IMR-90 (cell line): ENCODE measurements around the gene LY86.

Source experiments
- BHLHE40 ChIP-seq: fragments of 150-350 bp; IDR thresholded peaks from 2 replicates; pipeline ENCODE4 v1.6.1; 2016; ENCODE audit warnings: mild to moderate bottlenecking, low read depth, low read length
- CEBPB ChIP-seq: IDR thresholded peaks from 2 replicates; pipeline ENCODE4 v1.6.1; 2012; ENCODE audit warnings: low read depth, low read length, improper control_type of control experiment
- FOS ChIP-seq: fragments of 150-350 bp; IDR thresholded peaks from 2 replicates; pipeline ENCODE4 v1.6.1; 2016; ENCODE audit warnings: low read depth, low read length
- MAFK ChIP-seq: IDR thresholded peaks from 2 replicates; pipeline ENCODE4 v1.6.1; 2012; ENCODE audit warnings: low read depth, low read length, improper control_type of control experiment
- MAZ ChIP-seq: IDR thresholded peaks from 2 replicates; pipeline ENCODE4 v1.6.1; 2012; ENCODE audit warnings: low read depth, mild to moderate bottlenecking, low read length, improper control_type of control experiment, moderate library complexity, borderline replicate concordance
- NFE2L2 ChIP-seq: fragments of 150-350 bp; IDR thresholded peaks from 2 replicates; pipeline ENCODE4 v1.6.1; 2016; ENCODE audit warnings: low read depth, mild to moderate bottlenecking, low read length
- POLR2A ChIP-seq: IDR thresholded peaks from 2 replicates; pipeline ENCODE4 v1.6.1; 2012; ENCODE audit warnings: mild to moderate bottlenecking, low read depth, low read length
- RAD21 ChIP-seq: IDR thresholded peaks from 2 replicates; pipeline ENCODE4 v1.6.1; 2012; ENCODE audit warnings: low read length, improper control_type of control experiment
- RCOR1 ChIP-seq: IDR thresholded peaks from 2 replicates; pipeline ENCODE4 v1.6.1; 2012; ENCODE audit warnings: mild to moderate bottlenecking, low read length, improper control_type of control experiment; ENCODE audit not compliant: insufficient replicate concordance
- RFX5 ChIP-seq: IDR thresholded peaks from 2 replicates; pipeline ENCODE4 v1.8.0; 2012; ENCODE audit warnings: low read depth, mild to moderate bottlenecking, low read length, moderate library complexity
- SMC3 ChIP-seq: fragments of 150-350 bp; IDR thresholded peaks from 2 replicates; pipeline ENCODE4 v1.6.1; 2016; ENCODE audit warnings: low read depth, mild to moderate bottlenecking, antibody characterized with exemption, low read length, moderate library complexity
- TF ChIP-seq, protein P1 (sequence below): fragments of 150-350 bp; IDR thresholded peaks from 2 replicates; pipeline ENCODE4 v1.6.1; 2017; ENCODE audit warnings: mild to moderate bottlenecking, antibody characterized with exemption, low read length, low read depth
- TF ChIP-seq, protein P2 (sequence below): conservative IDR thresholded peaks from 2 replicates; pipeline ENCODE4 v1.5.1; 2012; ENCODE audit warnings: mild to moderate bottlenecking, low read depth, low read length, improper control_type of control experiment
- TF ChIP-seq, protein P3 (sequence below): fragments of 150-350 bp; IDR thresholded peaks from 2 replicates; pipeline ENCODE4 v1.6.1; 2016; ENCODE audit warnings: low read depth, mild to moderate bottlenecking, low read length, moderate library complexity, borderline replicate concordance

DNA sequence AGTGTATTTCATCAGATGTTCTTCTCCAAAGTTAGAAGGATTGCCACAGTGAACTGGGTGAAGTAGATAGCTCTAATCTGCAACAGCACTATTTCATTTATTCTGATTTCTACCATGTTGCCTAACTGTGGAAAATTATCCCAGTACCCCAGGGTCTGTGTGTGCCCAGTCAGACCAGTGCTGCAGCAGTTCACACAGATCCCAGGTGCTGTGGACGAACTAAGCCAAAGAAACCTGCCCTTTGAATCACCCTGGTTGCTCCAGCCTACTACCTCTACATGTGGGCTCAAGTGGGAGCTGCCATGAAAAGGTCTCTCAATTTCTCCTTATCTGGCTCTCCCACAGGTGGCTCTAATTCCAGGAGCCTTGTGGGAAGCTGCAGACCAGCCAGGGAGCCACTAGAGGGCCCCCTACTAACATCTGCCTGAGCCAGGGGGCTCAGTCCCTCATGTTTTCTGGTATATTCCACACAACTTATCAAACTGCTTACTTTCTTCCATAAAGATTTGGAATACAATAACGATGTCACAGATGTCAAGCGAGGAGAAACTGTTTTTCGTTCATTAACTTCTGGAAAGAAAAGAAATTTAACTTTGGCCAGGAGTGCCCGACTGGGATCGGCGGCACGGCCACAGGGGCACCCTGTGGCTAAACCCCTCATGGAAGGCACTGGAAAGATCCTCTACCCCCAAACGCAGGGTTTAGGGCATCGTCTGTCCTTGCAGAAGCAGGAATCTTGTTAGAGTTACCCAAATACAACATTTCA, 31.6 kb upstream of the LY86 start:
- TF ChIP-seq, protein P1, sequence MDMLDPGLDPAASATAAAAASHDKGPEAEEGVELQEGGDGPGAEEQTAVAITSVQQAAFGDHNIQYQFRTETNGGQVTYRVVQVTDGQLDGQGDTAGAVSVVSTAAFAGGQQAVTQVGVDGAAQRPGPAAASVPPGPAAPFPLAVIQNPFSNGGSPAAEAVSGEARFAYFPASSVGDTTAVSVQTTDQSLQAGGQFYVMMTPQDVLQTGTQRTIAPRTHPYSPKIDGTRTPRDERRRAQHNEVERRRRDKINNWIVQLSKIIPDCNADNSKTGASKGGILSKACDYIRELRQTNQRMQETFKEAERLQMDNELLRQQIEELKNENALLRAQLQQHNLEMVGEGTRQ = no peak
- TF ChIP-seq POLR2A = no peak
- TF ChIP-seq, protein P2, sequence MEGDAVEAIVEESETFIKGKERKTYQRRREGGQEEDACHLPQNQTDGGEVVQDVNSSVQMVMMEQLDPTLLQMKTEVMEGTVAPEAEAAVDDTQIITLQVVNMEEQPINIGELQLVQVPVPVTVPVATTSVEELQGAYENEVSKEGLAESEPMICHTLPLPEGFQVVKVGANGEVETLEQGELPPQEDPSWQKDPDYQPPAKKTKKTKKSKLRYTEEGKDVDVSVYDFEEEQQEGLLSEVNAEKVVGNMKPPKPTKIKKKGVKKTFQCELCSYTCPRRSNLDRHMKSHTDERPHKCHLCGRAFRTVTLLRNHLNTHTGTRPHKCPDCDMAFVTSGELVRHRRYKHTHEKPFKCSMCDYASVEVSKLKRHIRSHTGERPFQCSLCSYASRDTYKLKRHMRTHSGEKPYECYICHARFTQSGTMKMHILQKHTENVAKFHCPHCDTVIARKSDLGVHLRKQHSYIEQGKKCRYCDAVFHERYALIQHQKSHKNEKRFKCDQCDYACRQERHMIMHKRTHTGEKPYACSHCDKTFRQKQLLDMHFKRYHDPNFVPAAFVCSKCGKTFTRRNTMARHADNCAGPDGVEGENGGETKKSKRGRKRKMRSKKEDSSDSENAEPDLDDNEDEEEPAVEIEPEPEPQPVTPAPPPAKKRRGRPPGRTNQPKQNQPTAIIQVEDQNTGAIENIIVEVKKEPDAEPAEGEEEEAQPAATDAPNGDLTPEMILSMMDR = peak; percentile 32
- no peak for TF ChIP-seq RFX5
- TF ChIP-seq CEBPB = no peak
- no peak for TF ChIP-seq RCOR1
- no peak for TF ChIP-seq FOS
- TF ChIP-seq MAFK = no peak
- TF ChIP-seq BHLHE40 = no peak
- 0 out of 2 replicates have a peak, but pooled peaks have one; percentile 9 for TF ChIP-seq RAD21
- TF ChIP-seq SMC3 = no peak
- no peak for TF ChIP-seq MAZ
- no peak for TF ChIP-seq NFE2L2
- TF ChIP-seq, protein P3, sequence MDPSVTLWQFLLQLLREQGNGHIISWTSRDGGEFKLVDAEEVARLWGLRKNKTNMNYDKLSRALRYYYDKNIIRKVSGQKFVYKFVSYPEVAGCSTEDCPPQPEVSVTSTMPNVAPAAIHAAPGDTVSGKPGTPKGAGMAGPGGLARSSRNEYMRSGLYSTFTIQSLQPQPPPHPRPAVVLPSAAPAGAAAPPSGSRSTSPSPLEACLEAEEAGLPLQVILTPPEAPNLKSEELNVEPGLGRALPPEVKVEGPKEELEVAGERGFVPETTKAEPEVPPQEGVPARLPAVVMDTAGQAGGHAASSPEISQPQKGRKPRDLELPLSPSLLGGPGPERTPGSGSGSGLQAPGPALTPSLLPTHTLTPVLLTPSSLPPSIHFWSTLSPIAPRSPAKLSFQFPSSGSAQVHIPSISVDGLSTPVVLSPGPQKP = no peak
